Measurements from ENCODE around the gene PGLYRP1. TPM values are rescaled to one million over a fixed set of nuclear protein-coding genes. Genes with fewer than 3 reads are reported as not detected.

The PGLYRP1 gene
- total RNA-seq, 1 experiment from 2014 or later: not detected

GRCh38 chr19:46023311-46023779 is 492 bp upstream of the PGLYRP1 start:
- ATAC-seq: no peak
- Histone ChIP-seq H3K9me3 (ENCODE audit: control insufficient read depth, insufficient read depth, low read depth, low read length) (no peaks in the 10 kb centered on the region), H3K27me3 (ENCODE audit: control insufficient read depth, insufficient read depth, low read length) (no peaks in the 10 kb centered on the region), H3K36me3 (ENCODE audit: control insufficient read depth, insufficient read depth, low read length) (no peaks in the 10 kb centered on the region), H3K27ac (ENCODE audit: low read length) (no peak overlapping the region), H3K4me1 (ENCODE audit: control insufficient read depth, insufficient read depth, low read length) (no peaks in the 10 kb centered on the region), H3K4me3 (ENCODE audit: low read depth in 2 of 2, low read length in 2 of 2) (no peak overlapping the region)
- ChIA-PET CTCF (interaction anchor here (0.7 kb wide), 1 partner anchor 55 kb away, joined by 8 read pairs; no protein-coding TSS in a partner anchor), POLR2A (no interaction called here)
- BruUV-seq (replicated peaks): no TSS peak
- DNase-seq (ENCODE audit: low read depth, low spot score): no peak
- intact Hi-C loops (cut with micrococcal nuclease; ENCODE audit: unreplicated experiment): no loop called here
- in situ Hi-C loops (cut with HindIII; ENCODE audit: low pct_unique_long_range_greater_than_20kb, low sequenced_read_pairs): no loop called here
- TF ChIP-seq CTCF (IDR thresholded peaks at IDR 0.05) (no peak), TCF7L2 (IDR thresholded peaks at IDR 0.05; ENCODE audit: low read depth, low read length) (no peak), POLR2AphosphoS5 (IDR thresholded peaks at IDR 0.05; ENCODE audit: low read depth, low read length) (no peak), SIN3A (IDR thresholded peaks at IDR 0.05; ENCODE audit: borderline replicate concordance, insufficient read depth, low read depth, low read length) (no peak)
- TF ChIP-seq, protein P1, sequence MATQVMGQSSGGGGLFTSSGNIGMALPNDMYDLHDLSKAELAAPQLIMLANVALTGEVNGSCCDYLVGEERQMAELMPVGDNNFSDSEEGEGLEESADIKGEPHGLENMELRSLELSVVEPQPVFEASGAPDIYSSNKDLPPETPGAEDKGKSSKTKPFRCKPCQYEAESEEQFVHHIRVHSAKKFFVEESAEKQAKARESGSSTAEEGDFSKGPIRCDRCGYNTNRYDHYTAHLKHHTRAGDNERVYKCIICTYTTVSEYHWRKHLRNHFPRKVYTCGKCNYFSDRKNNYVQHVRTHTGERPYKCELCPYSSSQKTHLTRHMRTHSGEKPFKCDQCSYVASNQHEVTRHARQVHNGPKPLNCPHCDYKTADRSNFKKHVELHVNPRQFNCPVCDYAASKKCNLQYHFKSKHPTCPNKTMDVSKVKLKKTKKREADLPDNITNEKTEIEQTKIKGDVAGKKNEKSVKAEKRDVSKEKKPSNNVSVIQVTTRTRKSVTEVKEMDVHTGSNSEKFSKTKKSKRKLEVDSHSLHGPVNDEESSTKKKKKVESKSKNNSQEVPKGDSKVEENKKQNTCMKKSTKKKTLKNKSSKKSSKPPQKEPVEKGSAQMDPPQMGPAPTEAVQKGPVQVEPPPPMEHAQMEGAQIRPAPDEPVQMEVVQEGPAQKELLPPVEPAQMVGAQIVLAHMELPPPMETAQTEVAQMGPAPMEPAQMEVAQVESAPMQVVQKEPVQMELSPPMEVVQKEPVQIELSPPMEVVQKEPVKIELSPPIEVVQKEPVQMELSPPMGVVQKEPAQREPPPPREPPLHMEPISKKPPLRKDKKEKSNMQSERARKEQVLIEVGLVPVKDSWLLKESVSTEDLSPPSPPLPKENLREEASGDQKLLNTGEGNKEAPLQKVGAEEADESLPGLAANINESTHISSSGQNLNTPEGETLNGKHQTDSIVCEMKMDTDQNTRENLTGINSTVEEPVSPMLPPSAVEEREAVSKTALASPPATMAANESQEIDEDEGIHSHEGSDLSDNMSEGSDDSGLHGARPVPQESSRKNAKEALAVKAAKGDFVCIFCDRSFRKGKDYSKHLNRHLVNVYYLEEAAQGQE (IDR thresholded peaks at IDR 0.05; ENCODE audit: insufficient read depth in 1 of 2, low read depth in 2 of 2, low read length in 1 of 2): no peak

GRCh38 chr19:46022061-46022430 is 807 bp downstream of the PGLYRP1 start:
- H3K27me3 ChIP-seq (ENCODE audit: control insufficient read depth, insufficient read depth, low read length): no peaks in the 10 kb centered on the region
- ATAC-seq (no peak), DNase-seq (ENCODE audit: low read depth, low spot score) (no peak)
- ChIA-PET CTCF (no interaction called here), POLR2A (no interaction called here)
- no peaks in the 10 kb centered on the region for H3K9me3 ChIP-seq (ENCODE audit: control insufficient read depth, insufficient read depth, low read depth, low read length)
- in situ Hi-C loops (cut with HindIII; ENCODE audit: low pct_unique_long_range_greater_than_20kb, low sequenced_read_pairs): no loop called here
- H3K27ac ChIP-seq (ENCODE audit: low read length): no peak overlapping the region
- H3K4me3 ChIP-seq (ENCODE audit: low read depth in 2 of 2, low read length in 2 of 2): no peak overlapping the region
- no peaks in the 10 kb centered on the region for H3K36me3 ChIP-seq (ENCODE audit: control insufficient read depth, insufficient read depth, low read length)
- TF ChIP-seq POLR2AphosphoS5 (IDR thresholded peaks at IDR 0.05; ENCODE audit: low read depth, low read length): no peak
- no peaks in the 10 kb centered on the region for H3K4me1 ChIP-seq (ENCODE audit: control insufficient read depth, insufficient read depth, low read length)
- intact Hi-C loops (cut with micrococcal nuclease; ENCODE audit: unreplicated experiment): no loop called here
- no TSS peak for BruUV-seq (replicated peaks)

- Histone ChIP-seq H3K9me3 (ENCODE audit: control insufficient read depth, insufficient read depth, low read depth, low read length) (no peaks in the 10 kb centered on the region), H3K4me3 (ENCODE audit: low read depth in 2 of 2, low read length in 2 of 2) (no peak overlapping the region), H3K27me3 (ENCODE audit: control insufficient read depth, insufficient read depth, low read length) (no peaks in the 10 kb centered on the region), H3K27ac (ENCODE audit: low read length) (no peak overlapping the region), H3K4me1 (ENCODE audit: control insufficient read depth, insufficient read depth, low read length) (no peaks in the 10 kb centered on the region), H3K36me3 (ENCODE audit: control insufficient read depth, insufficient read depth, low read length) (no peaks in the 10 kb centered on the region)
- intact Hi-C loops (cut with micrococcal nuclease; ENCODE audit: unreplicated experiment): no loop called here
- BruUV-seq (replicated peaks): no TSS peak
- ChIA-PET POLR2A (no interaction called here), CTCF (no interaction called here)
- in situ Hi-C loops (cut with HindIII; ENCODE audit: low pct_unique_long_range_greater_than_20kb, low sequenced_read_pairs): no loop called here
- no peak for ATAC-seq
- DNase-seq (ENCODE audit: low read depth, low spot score): no peak
- TF ChIP-seq, protein P1 (IDR thresholded peaks at IDR 0.05; ENCODE audit: insufficient read depth in 1 of 2, low read depth in 2 of 2, low read length in 1 of 2): no peak
- TF ChIP-seq CTCF (IDR thresholded peaks at IDR 0.05) (no peak), SIN3A (IDR thresholded peaks at IDR 0.05; ENCODE audit: borderline replicate concordance, insufficient read depth, low read depth, low read length) (no peak), TCF7L2 (IDR thresholded peaks at IDR 0.05; ENCODE audit: low read depth, low read length) (no peak), POLR2AphosphoS5 (IDR thresholded peaks at IDR 0.05; ENCODE audit: low read depth, low read length) (no peak)
Observed at GRCh38 chr19:46021531-46022041, 1.3 kb downstream of the PGLYRP1 start.
